ENCODE data around the gene ECI1. TPM values are rescaled to one million over a fixed set of nuclear protein-coding genes. Genes with fewer than 3 reads are reported as not detected.
A peak's percentile ranks its signal among the peaks of the same experiment; 100 is the strongest.

The ECI1 gene
- total and polyA plus RNA-seq, 2 of the 4 experiments (the other 2 are of a cell fraction): 20.3 to 30.1 TPM

DNA sequence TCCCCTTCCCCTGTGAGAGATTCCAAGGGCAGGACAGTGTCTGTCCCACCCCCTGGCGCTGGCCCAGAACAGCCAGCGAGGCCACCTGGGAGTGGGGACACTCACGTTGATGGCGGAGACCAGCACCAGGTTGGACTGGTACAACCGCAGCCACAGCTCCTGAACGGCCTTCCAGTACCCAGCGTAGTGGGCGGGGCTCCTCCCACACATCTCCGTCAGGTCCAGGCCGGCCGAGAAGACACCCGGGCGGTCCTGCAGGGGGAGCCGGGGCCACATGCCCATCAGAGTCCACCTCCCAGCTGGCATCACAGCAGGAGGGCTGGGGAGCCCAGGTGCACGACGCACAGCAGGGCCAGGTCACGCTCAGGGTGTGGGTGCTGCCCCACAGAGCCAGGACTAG, 7.1 kb downstream of the ECI1 start:
- no peak overlapping the region for H3K23ac ChIP-seq (ENCODE audit: low read depth, low read length)
- H2AK5ac ChIP-seq (ENCODE audit: low read depth, low read length): no peak overlapping the region
- H3K14ac ChIP-seq (replicated peaks; ENCODE audit: low read depth, low read length): no peak overlapping the region
- H4K5ac ChIP-seq (ENCODE audit: low read depth, low read length): no peak overlapping the region
- no peaks in the 10 kb centered on the region for H3K9me3 ChIP-seq (ENCODE audit: control insufficient read depth, insufficient read depth, low read length)
- no peak overlapping the region for H3K4me2 ChIP-seq (ENCODE audit: low read depth, low read length)
- CTCF ChIA-PET: interaction anchor here (0.5 kb wide), 1 partner anchor 406 kb away, joined by 7 read pairs; no protein-coding TSS in a partner anchor
- H2BK5ac ChIP-seq (ENCODE audit: low read depth, low read length, poor library complexity, severe bottlenecking): no peak overlapping the region
- 88% methylated on average over 5 of the region's 17 CpGs; no CpG with 5 or more reads in 1 of the 2 experiments for WGBS, 2 experiments (ENCODE audit: extremely low coverage in 2 of 2, insufficient read length in 1 of 2)
- peak overlapping the region; percentile 42 for H2AK9ac ChIP-seq (replicated peaks; ENCODE audit: low read depth, low read length, poor library complexity)
- no peak overlapping the region for H2BK20ac ChIP-seq (ENCODE audit: low read depth, low read length)
- H4K8ac ChIP-seq (ENCODE audit: low read depth in 2 of 2, low read length in 2 of 2): no peak overlapping the region
- H3K79me1 ChIP-seq (ENCODE audit: low read depth in 1 of 2, low read length in 2 of 2): peaks cover 14 to 31% of the 10 kb centered on the region in 2 experiments
- no peaks in the 10 kb centered on the region for H3K27me3 ChIP-seq (ENCODE audit: control insufficient read depth, insufficient read depth, low read length)
- no peak for DNase-seq
- H3K9ac ChIP-seq (ENCODE audit: low read depth, low read length): no peak overlapping the region
- ATAC-seq (ENCODE audit: low read depth): no peak
- no peak overlapping the region for H3K18ac ChIP-seq (ENCODE audit: low read depth, low read length)
- no peak overlapping the region for H3K56ac ChIP-seq (ENCODE audit: extremely low read depth, insufficient read depth, low read length)
- no TSS peak for BruUV-seq (replicated peaks)
- no peak overlapping the region for H2BK120ac ChIP-seq (ENCODE audit: low read depth, low read length)
- POLR2A ChIA-PET (ENCODE audit: unreplicated experiment): no interaction called here
- intact Hi-C loops (cut with micrococcal nuclease) (no loop called here), in situ Hi-C loops (cut with MboI; ENCODE audit: low sequenced_read_pairs) (no loop called here), dilution Hi-C loops (cut with HindIII; ENCODE audit: low sequenced_read_pairs, unreplicated experiment) (no loop called here)
- no peaks in the 10 kb centered on the region; the same call in none of the 2 replicates for H4K20me1 ChIP-seq (ENCODE audit: insufficient read depth, low read length)
- H3K4ac ChIP-seq (ENCODE audit: low read depth, low read length): no peak overlapping the region
- H3K4me1 ChIP-seq (ENCODE audit: control insufficient read depth, insufficient read depth, low read length): no peaks in the 10 kb centered on the region
- no peak overlapping the region for H2AFZ ChIP-seq (replicated peaks; ENCODE audit: low read length, poor library complexity)
- H4K91ac ChIP-seq (ENCODE audit: insufficient read depth, low read depth, low read length): no peak overlapping the region
- H2BK15ac ChIP-seq (ENCODE audit: low read depth, low read length): no peak overlapping the region
- 0 out of 2 replicates have a peak, but pooled peaks cover 2% of the 10 kb centered on the region for H3K9me1 ChIP-seq (ENCODE audit: insufficient read depth, low read length)
- H3K36me3 ChIP-seq (ENCODE audit: control insufficient read depth, insufficient read depth, low read length): peaks cover 51% of the 10 kb centered on the region
- TF ChIP-seq MXI1 (IDR thresholded peaks at IDR 0.05; ENCODE audit: borderline replicate concordance, low read depth, low read length) (no peak), MAFK (IDR thresholded peaks at IDR 0.05; ENCODE audit: low read depth, low read length) (no peak), CHD1 (IDR thresholded peaks at IDR 0.05; ENCODE audit: low read depth, low read length) (no peak), SMC3 (IDR thresholded peaks at IDR 0.05; ENCODE audit: low read depth, low read length) (no peak), CEBPB (IDR thresholded peaks at IDR 0.05; ENCODE audit: low read depth, low read length) (no peak), NFE2L2 (IDR thresholded peaks at IDR 0.05; ENCODE audit: low read depth, low read length) (no peak), RCOR1 (IDR thresholded peaks at IDR 0.05; ENCODE audit: insufficient replicate concordance, low read length) (no peak), RAD21 (IDR thresholded peaks at IDR 0.05; ENCODE audit: low read length) (no peak), RFX5 (IDR thresholded peaks at IDR 0.05; ENCODE audit: low read depth, low read length) (no peak), POLR2A (IDR thresholded peaks at IDR 0.05; ENCODE audit: low read depth, low read length) (no peak), BHLHE40 (IDR thresholded peaks at IDR 0.05; ENCODE audit: low read depth, low read length) (no peak), FOS (IDR thresholded peaks at IDR 0.05; ENCODE audit: low read depth, low read length) (no peak)
- TF ChIP-seq, protein P1, sequence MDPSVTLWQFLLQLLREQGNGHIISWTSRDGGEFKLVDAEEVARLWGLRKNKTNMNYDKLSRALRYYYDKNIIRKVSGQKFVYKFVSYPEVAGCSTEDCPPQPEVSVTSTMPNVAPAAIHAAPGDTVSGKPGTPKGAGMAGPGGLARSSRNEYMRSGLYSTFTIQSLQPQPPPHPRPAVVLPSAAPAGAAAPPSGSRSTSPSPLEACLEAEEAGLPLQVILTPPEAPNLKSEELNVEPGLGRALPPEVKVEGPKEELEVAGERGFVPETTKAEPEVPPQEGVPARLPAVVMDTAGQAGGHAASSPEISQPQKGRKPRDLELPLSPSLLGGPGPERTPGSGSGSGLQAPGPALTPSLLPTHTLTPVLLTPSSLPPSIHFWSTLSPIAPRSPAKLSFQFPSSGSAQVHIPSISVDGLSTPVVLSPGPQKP (IDR thresholded peaks at IDR 0.05; ENCODE audit: borderline replicate concordance, low read depth, low read length): no peak
- TF ChIP-seq, protein P2, sequence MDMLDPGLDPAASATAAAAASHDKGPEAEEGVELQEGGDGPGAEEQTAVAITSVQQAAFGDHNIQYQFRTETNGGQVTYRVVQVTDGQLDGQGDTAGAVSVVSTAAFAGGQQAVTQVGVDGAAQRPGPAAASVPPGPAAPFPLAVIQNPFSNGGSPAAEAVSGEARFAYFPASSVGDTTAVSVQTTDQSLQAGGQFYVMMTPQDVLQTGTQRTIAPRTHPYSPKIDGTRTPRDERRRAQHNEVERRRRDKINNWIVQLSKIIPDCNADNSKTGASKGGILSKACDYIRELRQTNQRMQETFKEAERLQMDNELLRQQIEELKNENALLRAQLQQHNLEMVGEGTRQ (IDR thresholded peaks at IDR 0.05; ENCODE audit: low read depth, low read length): no peak
- TF ChIP-seq, protein P3, sequence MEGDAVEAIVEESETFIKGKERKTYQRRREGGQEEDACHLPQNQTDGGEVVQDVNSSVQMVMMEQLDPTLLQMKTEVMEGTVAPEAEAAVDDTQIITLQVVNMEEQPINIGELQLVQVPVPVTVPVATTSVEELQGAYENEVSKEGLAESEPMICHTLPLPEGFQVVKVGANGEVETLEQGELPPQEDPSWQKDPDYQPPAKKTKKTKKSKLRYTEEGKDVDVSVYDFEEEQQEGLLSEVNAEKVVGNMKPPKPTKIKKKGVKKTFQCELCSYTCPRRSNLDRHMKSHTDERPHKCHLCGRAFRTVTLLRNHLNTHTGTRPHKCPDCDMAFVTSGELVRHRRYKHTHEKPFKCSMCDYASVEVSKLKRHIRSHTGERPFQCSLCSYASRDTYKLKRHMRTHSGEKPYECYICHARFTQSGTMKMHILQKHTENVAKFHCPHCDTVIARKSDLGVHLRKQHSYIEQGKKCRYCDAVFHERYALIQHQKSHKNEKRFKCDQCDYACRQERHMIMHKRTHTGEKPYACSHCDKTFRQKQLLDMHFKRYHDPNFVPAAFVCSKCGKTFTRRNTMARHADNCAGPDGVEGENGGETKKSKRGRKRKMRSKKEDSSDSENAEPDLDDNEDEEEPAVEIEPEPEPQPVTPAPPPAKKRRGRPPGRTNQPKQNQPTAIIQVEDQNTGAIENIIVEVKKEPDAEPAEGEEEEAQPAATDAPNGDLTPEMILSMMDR (conservative IDR thresholded peaks at IDR 0.05; ENCODE audit: low read depth, low read length): no peak
- H3K4me3 ChIP-seq (ENCODE audit: insufficient read depth, low read depth, low read length): no peak overlapping the region
- H3K27ac ChIP-seq (ENCODE audit: insufficient read depth, low read length): no peak overlapping the region

Measured in IMR-90 (cell line).